NCI-H69 (cell line): Measurements from ENCODE around the gene ATG5.
A peak's percentile ranks its signal among the peaks of the same experiment; 100 is the strongest.
"Not testable (repeated sequence)": the region's sequence is repeated elsewhere in the genome, so short reads cannot be mapped to it uniquely, and the experiment has no call there.

Experiments
- DNase-seq: peaks from one replicate; lab custom pipeline; 2025; lab: John Stamatoyannopoulos, UW

Gene ATG5

GRCh38 chr6:106309766-106310373 is 15.7 kb downstream of the ATG5 start:
- DNase-seq, result peak; percentile 18

GRCh38 chr6:106308985-106309384 is 16.6 kb downstream of the ATG5 start:
- DNase-seq, result no peak

GRCh38 chr6:106305740-106306139 is 19.8 kb downstream of the ATG5 start:
- DNase-seq, result no peak

- peak; percentile 46 for DNase-seq
These were observed 24.6 kb downstream of the ATG5 start for GRCh38 chr6:106300944-106301343.

GRCh38 chr6:106300020-106300780 is 25.4 kb downstream of the ATG5 start:
- DNase-seq, result no peak

- no peak for DNase-seq
These were observed 32.4 kb downstream of the ATG5 start for GRCh38 chr6:106293116-106293515.

GRCh38 chr6:106290954-106291353 is 34.6 kb downstream of the ATG5 start:
- no peak for DNase-seq

- no peak for DNase-seq
These were observed 35.5 kb downstream of the ATG5 start for GRCh38 chr6:106290032-106290431.

- DNase-seq, result no peak
These were observed 38.3 kb downstream of the ATG5 start for GRCh38 chr6:106287215-106287614.

GRCh38 chr6:106286746-106287145 is 38.8 kb downstream of the ATG5 start:
- DNase-seq, result no peak

GRCh38 chr6:106283481-106283880 is 42.1 kb downstream of the ATG5 start:
- DNase-seq, result no peak

GRCh38 chr6:106281661-106282060 is 43.9 kb downstream of the ATG5 start:
- no peak for DNase-seq

- DNase-seq, result no peak
These were observed 44.5 kb downstream of the ATG5 start for GRCh38 chr6:106281088-106281487.

GRCh38 chr6:106279179-106279578 is 46.4 kb downstream of the ATG5 start:
- DNase-seq, result no peak

- no peak for DNase-seq
These were observed 49.9 kb downstream of the ATG5 start for GRCh38 chr6:106275692-106276091.

- no peak for DNase-seq
These were observed 52.5 kb downstream of the ATG5 start for GRCh38 chr6:106273087-106273486.

- no peak for DNase-seq
These were observed 53.3 kb downstream of the ATG5 start for GRCh38 chr6:106272287-106272686.

- DNase-seq, result no peak
These were observed 55.1 kb downstream of the ATG5 start for GRCh38 chr6:106270414-106270813.

GRCh38 chr6:106269268-106269919 is 56.2 kb downstream of the ATG5 start:
- not testable (repeated sequence) for DNase-seq

GRCh38 chr6:106268500-106268899 is 57.1 kb downstream of the ATG5 start:
- not testable (repeated sequence) for DNase-seq

- not testable (repeated sequence) for DNase-seq
These were observed 61.1 kb downstream of the ATG5 start for GRCh38 chr6:106264433-106264832.

- DNase-seq, result not testable (repeated sequence)
These were observed 65.8 kb downstream of the ATG5 start for GRCh38 chr6:106259748-106260147.

GRCh38 chr6:106258726-106259125 is 66.8 kb downstream of the ATG5 start:
- no peak for DNase-seq
